Fibroblast of lung (primary cell): Measurements from ENCODE around the gene BIRC7. TPM values are rescaled to one million over a fixed set of nuclear protein-coding genes. Genes with fewer than 3 reads are reported as not detected.

Experiments
- DNase-seq, 2 donors: peaks; one replicate each; pipeline versions ENCODE4 v3.0.0 to v3.0.0-alpha.2; 2010; ENCODE audit warnings: low read depth in 2 of 2
- H2AFZ ChIP-seq: 2 replicates; pipeline ENCODE4 v1.5.1; 2012; ENCODE audit warnings: low read length, control low read depth, inconsistent platforms
- H3K27ac ChIP-seq: 2 replicates; pipeline ENCODE4 v1.5.1; 2011; ENCODE audit warnings: low read length, control low read depth; ENCODE audit not compliant: insufficient read depth
- H3K27me3 ChIP-seq: 2 replicates; pipeline ENCODE4 v1.5.1; 2011; ENCODE audit warnings: mild to moderate bottlenecking, low read length; ENCODE audit not compliant: control insufficient read depth, insufficient read depth
- H3K36me3 ChIP-seq: 2 replicates; pipeline ENCODE4 v1.5.1; 2011; ENCODE audit warnings: low read length; ENCODE audit not compliant: control insufficient read depth, insufficient read depth
- H3K4me1 ChIP-seq: 2 replicates; pipeline ENCODE4 v1.5.1; 2011; ENCODE audit warnings: low read length; ENCODE audit not compliant: control insufficient read depth, insufficient read depth; ENCODE audit errors: extremely low read depth
- H3K4me2 ChIP-seq: 2 replicates; pipeline ENCODE4 v1.5.1; 2011; ENCODE audit warnings: low read length, control low read depth; ENCODE audit not compliant: insufficient read depth; ENCODE audit errors: extremely low read depth
- H3K4me3 ChIP-seq, 4 experiments: fragments of 200-600 bp in 1 of 4; sonication (generic) in 1 of 4; replicated peaks in 1 of 4; 2 replicates each; pipeline ENCODE4 v1.5.1; 2011 to 2016; ENCODE audit warnings: low read length in 4 of 4, low read depth in 3 of 4, mild to moderate bottlenecking in 3 of 4, control low read depth in 2 of 4, inconsistent platforms in 1 of 4, mixed read lengths in 1 of 4; ENCODE audit not compliant: insufficient read depth in 1 of 4; ENCODE audit errors: control extremely low read depth in 1 of 4
- H3K79me2 ChIP-seq: 2 replicates; pipeline ENCODE4 v1.5.1; 2012; ENCODE audit warnings: mild to moderate bottlenecking, low read length, inconsistent platforms; ENCODE audit not compliant: control insufficient read depth, insufficient read depth
- H3K9ac ChIP-seq: 2 replicates; pipeline ENCODE4 v1.5.1; 2011; ENCODE audit warnings: mild to moderate bottlenecking, low read length, control low read depth; ENCODE audit not compliant: insufficient read depth
- H3K9me3 ChIP-seq: 2 replicates; pipeline ENCODE4 v1.5.1; 2012; ENCODE audit warnings: low read depth, low read length; ENCODE audit not compliant: control insufficient read depth, insufficient read depth
- H4K20me1 ChIP-seq: 2 replicates; pipeline ENCODE4 v1.5.1; 2011; ENCODE audit warnings: low read length; ENCODE audit not compliant: control insufficient read depth, insufficient read depth; ENCODE audit errors: extremely low read depth
- EZH2 ChIP-seq: IDR thresholded peaks from 2 replicates; pipeline ENCODE4 v1.5.1; 2012; ENCODE audit warnings: low read length, control low read depth, mild to moderate bottlenecking; ENCODE audit errors: missing control alignments
- polyA plus RNA-seq, 2 donors: library from polyadenylated mRNA; depleted of rRNA in 1 of 2; stranded (reverse) in 1 of 2; unstranded in 1 of 2; fragments of >200 nt; gene quantifications; 2 replicates each; pipeline ENCODE4 v1.2.1, GENCODE V29; 2011 to 2012; ENCODE audit warnings: missing spikeins in 1 of 2
- total RNA-seq: library from RNA; depleted of rRNA; stranded (reverse); fragments of >200 nt; gene quantifications from 2 replicates; pipeline ENCODE4 v1.2.1, GENCODE V29; 2014
- TF ChIP-seq, protein P1 (sequence below), 2 donors: IDR thresholded peaks in 1 of 2; conservative IDR thresholded peaks in 1 of 2; 1 replicate in 1 of 2; 2 replicates in 1 of 2; pipeline ENCODE4 v1.5.1; 2011 to 2012; ENCODE audit warnings: low read length in 2 of 2, control low read depth in 1 of 2, inconsistent platforms in 1 of 2, low read depth in 1 of 2, mild to moderate bottlenecking in 1 of 2

The BIRC7 gene
- total and polyA plus RNA-seq, 2 donors (not counting 1 experiment from before 2014, with no cell fraction given), result not detected

DNA sequence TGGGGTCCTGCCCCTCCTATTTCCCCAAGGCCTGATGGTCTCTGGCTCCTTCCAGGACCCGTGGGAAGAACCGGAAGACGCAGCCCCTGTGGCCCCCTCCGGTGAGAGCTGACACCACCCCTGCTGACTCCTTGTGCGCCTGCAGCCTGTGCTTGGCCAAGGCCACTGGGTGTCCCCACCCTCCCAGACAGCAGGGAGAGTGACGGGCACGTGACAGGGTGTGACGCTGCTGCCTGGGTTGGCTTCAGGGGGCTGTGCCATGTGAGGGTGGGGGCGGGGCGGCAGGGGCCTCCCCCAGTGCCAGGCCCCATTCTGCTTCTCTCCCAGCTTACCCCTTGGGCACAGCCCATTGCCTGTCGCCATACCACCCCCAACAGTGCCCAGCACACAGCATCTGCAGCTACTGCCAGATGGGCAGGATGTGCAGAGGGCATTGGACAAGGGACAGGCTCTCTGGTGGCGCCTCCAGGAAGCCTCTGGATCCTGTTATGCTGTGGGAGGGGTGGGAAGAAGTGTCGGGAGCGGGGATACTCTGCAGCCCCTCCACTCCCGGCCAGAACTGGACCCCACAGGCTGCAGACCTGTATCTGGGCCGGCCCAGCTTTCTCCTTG is 2.9 kb downstream of the BIRC7 start:
- Histone ChIP-seq H3K27me3 (no peaks in the 10 kb centered on the region), H3K9ac (no peak overlapping the region), H2AFZ (no peak overlapping the region), H3K4me1 (no peaks in the 10 kb centered on the region), H3K4me2 (no peak overlapping the region), H3K27ac (no peak overlapping the region), H3K9me3 (no peaks in the 10 kb centered on the region), H3K36me3 (no peaks in the 10 kb centered on the region), H3K79me2 (no peaks in the 10 kb centered on the region), H3K4me3 (no peak overlapping the region), H4K20me1 (no peaks in the 10 kb centered on the region)
- TF ChIP-seq, protein P1, sequence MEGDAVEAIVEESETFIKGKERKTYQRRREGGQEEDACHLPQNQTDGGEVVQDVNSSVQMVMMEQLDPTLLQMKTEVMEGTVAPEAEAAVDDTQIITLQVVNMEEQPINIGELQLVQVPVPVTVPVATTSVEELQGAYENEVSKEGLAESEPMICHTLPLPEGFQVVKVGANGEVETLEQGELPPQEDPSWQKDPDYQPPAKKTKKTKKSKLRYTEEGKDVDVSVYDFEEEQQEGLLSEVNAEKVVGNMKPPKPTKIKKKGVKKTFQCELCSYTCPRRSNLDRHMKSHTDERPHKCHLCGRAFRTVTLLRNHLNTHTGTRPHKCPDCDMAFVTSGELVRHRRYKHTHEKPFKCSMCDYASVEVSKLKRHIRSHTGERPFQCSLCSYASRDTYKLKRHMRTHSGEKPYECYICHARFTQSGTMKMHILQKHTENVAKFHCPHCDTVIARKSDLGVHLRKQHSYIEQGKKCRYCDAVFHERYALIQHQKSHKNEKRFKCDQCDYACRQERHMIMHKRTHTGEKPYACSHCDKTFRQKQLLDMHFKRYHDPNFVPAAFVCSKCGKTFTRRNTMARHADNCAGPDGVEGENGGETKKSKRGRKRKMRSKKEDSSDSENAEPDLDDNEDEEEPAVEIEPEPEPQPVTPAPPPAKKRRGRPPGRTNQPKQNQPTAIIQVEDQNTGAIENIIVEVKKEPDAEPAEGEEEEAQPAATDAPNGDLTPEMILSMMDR (conservative IDR thresholded peaks at IDR 0.05 in 1 of 2, IDR thresholded peaks at IDR 0.05 in 1 of 2; ENCODE audit: low read depth in 1 of 2, low read length in 2 of 2), result no peak
- TF ChIP-seq EZH2, result no peak
- DNase-seq, result no peak

DNA sequence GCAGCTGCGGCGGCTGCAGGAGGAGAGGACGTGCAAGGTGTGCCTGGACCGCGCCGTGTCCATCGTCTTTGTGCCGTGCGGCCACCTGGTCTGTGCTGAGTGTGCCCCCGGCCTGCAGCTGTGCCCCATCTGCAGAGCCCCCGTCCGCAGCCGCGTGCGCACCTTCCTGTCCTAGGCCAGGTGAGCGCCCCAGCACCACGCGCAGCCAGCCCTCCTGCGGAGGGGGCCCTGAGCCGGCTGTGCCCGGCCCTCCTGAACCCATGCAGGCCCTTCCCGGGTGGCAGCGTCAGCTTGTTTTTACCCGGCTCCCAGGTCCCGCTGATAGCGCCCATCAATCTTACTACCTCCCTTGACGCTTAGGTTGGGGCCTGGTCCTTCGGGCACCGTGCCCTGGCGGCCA is 3.7 kb downstream of the BIRC7 start:
- Histone ChIP-seq H3K9ac (no peak overlapping the region), H3K79me2 (no peaks in the 10 kb centered on the region), H3K9me3 (no peaks in the 10 kb centered on the region), H3K27ac (no peak overlapping the region), H3K27me3 (no peaks in the 10 kb centered on the region), H3K4me3 (no peak overlapping the region), H2AFZ (no peak overlapping the region), H4K20me1 (no peaks in the 10 kb centered on the region), H3K4me1 (no peaks in the 10 kb centered on the region), H3K4me2 (no peak overlapping the region), H3K36me3 (no peaks in the 10 kb centered on the region)
- no peak for DNase-seq
- TF ChIP-seq, protein P1 (conservative IDR thresholded peaks at IDR 0.05 in 1 of 2, IDR thresholded peaks at IDR 0.05 in 1 of 2; ENCODE audit: low read depth in 1 of 2, low read length in 2 of 2), result no peak
- no peak for TF ChIP-seq EZH2

DNA sequence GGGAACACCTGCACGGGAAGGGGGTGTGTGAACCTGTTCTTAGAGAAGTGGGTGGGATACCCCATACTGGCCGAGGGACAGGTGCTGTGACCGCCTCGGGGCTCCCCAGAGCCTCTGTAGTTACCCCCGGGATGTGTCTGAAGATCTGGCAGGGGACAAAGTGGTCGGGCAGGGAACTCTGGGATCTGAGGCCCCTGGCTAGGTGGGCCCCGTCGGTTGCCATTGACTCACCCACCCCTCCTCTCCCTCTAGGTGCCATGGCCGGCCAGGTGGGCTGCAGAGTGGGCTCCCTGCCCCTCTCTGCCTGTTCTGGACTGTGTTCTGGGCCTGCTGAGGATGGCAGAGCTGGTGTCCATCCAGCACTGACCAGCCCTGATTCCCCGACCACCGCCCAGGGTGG is 4.3 kb downstream of the BIRC7 start:
- TF ChIP-seq, protein P1 (conservative IDR thresholded peaks at IDR 0.05 in 1 of 2, IDR thresholded peaks at IDR 0.05 in 1 of 2; ENCODE audit: low read depth in 1 of 2, low read length in 2 of 2), result no peak
- TF ChIP-seq EZH2, result no peak
- no peak for DNase-seq
- no peaks in the 10 kb centered on the region for H3K9me3 ChIP-seq
- H3K27me3 ChIP-seq, result no peaks in the 10 kb centered on the region
- H3K9ac ChIP-seq, result no peak overlapping the region
- H3K4me1 ChIP-seq, result no peaks in the 10 kb centered on the region
- no peak overlapping the region for H3K27ac ChIP-seq
- H3K36me3 ChIP-seq, result no peaks in the 10 kb centered on the region
- H3K79me2 ChIP-seq, result no peaks in the 10 kb centered on the region
- H3K4me3 ChIP-seq, result no peak overlapping the region
- H2AFZ ChIP-seq, result no peak overlapping the region
- no peaks in the 10 kb centered on the region for H4K20me1 ChIP-seq
- H3K4me2 ChIP-seq, result no peak overlapping the region
